ENCODE results near the gene DMAC2L.

DNA sequence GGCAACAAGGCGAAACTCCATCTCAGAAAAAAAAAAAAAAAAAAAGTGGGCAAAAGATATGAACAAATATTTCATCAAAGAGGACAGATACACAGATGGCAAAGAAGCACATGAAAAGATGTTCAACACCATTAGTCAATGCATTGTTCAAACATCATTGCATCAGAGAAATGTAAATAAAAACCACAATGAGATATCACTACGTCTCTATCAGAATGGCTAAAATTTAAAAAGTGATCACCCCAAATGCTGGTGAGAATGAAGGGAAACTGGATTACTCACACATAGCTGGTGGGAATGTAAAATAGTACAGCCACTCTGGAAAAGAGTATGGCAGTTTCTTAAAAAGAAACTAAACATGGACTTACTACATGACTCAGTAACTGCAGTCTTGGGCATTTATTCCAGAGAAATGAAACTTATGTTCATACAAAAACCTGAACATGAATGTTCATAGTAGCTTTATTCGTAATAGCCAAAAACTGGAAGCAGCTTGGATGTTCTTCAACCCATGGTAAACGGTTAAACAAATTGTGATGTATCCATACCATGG is 3.7 kb upstream of the DMAC2L start:
- TF ChIP-seq CTCF (IDR thresholded peaks at IDR 0.05) (no peak), POLR2A (IDR thresholded peaks at IDR 0.05) (no peak)

Measured in Peyer's patch (tissue), 4 donors.